H1 (cell line): ENCODE results near the gene NRDE2. TPM values are rescaled to one million over a fixed set of nuclear protein-coding genes. Genes with fewer than 3 reads are reported as not detected.

ENCODE experiments used
- CBX5 ChIP-seq: fragments of 300-800, 300-1000 bp; sonication (generic); IDR thresholded peaks from 2 replicates; pipeline ENCODE4 v1.7.1; 2016; ENCODE audit warnings: antibody characterized with exemption, low read length, low read depth
- GABPA ChIP-seq: IDR thresholded peaks from 2 replicates; pipeline ENCODE4 v1.6.1; 2011; ENCODE audit warnings: mild to moderate bottlenecking, low read length, moderate library complexity, borderline replicate concordance; ENCODE audit not compliant: insufficient read depth
- KDM1A ChIP-seq: fragments of 200-600, 300-600 bp; sonication (generic); IDR thresholded peaks from 2 replicates; pipeline ENCODE4 v1.7.1; 2016; ENCODE audit warnings: mild to moderate bottlenecking, low read length, borderline replicate concordance
- KDM4A ChIP-seq: IDR thresholded peaks from one replicate; pipeline ENCODE4 v1.7.1; 2012; ENCODE audit warnings: low read depth, mild to moderate bottlenecking, moderate library complexity, low read length, inconsistent platforms; ENCODE audit not compliant: severe bottlenecking
- POU5F1 ChIP-seq: IDR thresholded peaks from 2 replicates; pipeline ENCODE4 v1.6.1; 2011; ENCODE audit warnings: low read depth, mild to moderate bottlenecking, low read length, moderate library complexity
- RNF2 ChIP-seq: fragments of 200-900, 300-1000 bp; sonication (generic); IDR thresholded peaks from 2 replicates; pipeline ENCODE4 v1.7.1; 2016; ENCODE audit warnings: borderline replicate concordance, low read depth, mild to moderate bottlenecking, antibody characterized with exemption, low read length; ENCODE audit not compliant: poor library complexity, severe bottlenecking; ENCODE audit errors: missing control alignments
- SIX5 ChIP-seq: IDR thresholded peaks from 2 replicates; pipeline ENCODE4 v1.6.1; 2011; ENCODE audit warnings: mild to moderate bottlenecking, low read depth, low read length
- polyA plus RNA-seq, 7 experiments: library from polyadenylated mRNA; depleted of rRNA in 3 of 7; stranded (reverse) in 5 of 7; unstranded in 2 of 7; fragments of >200 nt in 5 of 7; fragments of 200-250 nt in 2 of 7; gene quantifications; 1 replicate in 5 of 7; 2 replicates in 1 of 7; 4 replicates in 1 of 7; pipeline versions ENCODE4 v1.2.1 to v1.2.3, GENCODE V29; 2011 to 2013; ENCODE audit warnings: missing spikeins in 2 of 7, mixed read lengths in 2 of 7
- total RNA-seq: library from RNA; stranded (reverse); fragmentation: NEBNext Ultra II Directional; extraction: Animal tissue kit (Norgen Biotek cat#: 25700); gene quantifications from 2 replicates; pipeline ENCODE4 v1.2.1, GENCODE V29; 2021
- TF ChIP-seq, protein P1 (sequence below): fragments of 300-600 bp; sonication (generic); IDR thresholded peaks from 2 replicates; pipeline ENCODE4 v1.7.1; 2012; ENCODE audit warnings: low read length, moderate library complexity, mild to moderate bottlenecking, inconsistent platforms; ENCODE audit not compliant: insufficient replicate concordance
- TF ChIP-seq, protein P2 (sequence below): IDR thresholded peaks from 2 replicates; pipeline ENCODE4 v1.6.1; 2012; ENCODE audit warnings: low read length, inconsistent platforms

NRDE2 gene
- total and polyA plus RNA-seq, 2 of the 8 experiments (the other 6 are each of a cell fraction or from before 2014, with no cell fraction given) = 4.9 to 12.1 TPM

- TF ChIP-seq, protein P1, sequence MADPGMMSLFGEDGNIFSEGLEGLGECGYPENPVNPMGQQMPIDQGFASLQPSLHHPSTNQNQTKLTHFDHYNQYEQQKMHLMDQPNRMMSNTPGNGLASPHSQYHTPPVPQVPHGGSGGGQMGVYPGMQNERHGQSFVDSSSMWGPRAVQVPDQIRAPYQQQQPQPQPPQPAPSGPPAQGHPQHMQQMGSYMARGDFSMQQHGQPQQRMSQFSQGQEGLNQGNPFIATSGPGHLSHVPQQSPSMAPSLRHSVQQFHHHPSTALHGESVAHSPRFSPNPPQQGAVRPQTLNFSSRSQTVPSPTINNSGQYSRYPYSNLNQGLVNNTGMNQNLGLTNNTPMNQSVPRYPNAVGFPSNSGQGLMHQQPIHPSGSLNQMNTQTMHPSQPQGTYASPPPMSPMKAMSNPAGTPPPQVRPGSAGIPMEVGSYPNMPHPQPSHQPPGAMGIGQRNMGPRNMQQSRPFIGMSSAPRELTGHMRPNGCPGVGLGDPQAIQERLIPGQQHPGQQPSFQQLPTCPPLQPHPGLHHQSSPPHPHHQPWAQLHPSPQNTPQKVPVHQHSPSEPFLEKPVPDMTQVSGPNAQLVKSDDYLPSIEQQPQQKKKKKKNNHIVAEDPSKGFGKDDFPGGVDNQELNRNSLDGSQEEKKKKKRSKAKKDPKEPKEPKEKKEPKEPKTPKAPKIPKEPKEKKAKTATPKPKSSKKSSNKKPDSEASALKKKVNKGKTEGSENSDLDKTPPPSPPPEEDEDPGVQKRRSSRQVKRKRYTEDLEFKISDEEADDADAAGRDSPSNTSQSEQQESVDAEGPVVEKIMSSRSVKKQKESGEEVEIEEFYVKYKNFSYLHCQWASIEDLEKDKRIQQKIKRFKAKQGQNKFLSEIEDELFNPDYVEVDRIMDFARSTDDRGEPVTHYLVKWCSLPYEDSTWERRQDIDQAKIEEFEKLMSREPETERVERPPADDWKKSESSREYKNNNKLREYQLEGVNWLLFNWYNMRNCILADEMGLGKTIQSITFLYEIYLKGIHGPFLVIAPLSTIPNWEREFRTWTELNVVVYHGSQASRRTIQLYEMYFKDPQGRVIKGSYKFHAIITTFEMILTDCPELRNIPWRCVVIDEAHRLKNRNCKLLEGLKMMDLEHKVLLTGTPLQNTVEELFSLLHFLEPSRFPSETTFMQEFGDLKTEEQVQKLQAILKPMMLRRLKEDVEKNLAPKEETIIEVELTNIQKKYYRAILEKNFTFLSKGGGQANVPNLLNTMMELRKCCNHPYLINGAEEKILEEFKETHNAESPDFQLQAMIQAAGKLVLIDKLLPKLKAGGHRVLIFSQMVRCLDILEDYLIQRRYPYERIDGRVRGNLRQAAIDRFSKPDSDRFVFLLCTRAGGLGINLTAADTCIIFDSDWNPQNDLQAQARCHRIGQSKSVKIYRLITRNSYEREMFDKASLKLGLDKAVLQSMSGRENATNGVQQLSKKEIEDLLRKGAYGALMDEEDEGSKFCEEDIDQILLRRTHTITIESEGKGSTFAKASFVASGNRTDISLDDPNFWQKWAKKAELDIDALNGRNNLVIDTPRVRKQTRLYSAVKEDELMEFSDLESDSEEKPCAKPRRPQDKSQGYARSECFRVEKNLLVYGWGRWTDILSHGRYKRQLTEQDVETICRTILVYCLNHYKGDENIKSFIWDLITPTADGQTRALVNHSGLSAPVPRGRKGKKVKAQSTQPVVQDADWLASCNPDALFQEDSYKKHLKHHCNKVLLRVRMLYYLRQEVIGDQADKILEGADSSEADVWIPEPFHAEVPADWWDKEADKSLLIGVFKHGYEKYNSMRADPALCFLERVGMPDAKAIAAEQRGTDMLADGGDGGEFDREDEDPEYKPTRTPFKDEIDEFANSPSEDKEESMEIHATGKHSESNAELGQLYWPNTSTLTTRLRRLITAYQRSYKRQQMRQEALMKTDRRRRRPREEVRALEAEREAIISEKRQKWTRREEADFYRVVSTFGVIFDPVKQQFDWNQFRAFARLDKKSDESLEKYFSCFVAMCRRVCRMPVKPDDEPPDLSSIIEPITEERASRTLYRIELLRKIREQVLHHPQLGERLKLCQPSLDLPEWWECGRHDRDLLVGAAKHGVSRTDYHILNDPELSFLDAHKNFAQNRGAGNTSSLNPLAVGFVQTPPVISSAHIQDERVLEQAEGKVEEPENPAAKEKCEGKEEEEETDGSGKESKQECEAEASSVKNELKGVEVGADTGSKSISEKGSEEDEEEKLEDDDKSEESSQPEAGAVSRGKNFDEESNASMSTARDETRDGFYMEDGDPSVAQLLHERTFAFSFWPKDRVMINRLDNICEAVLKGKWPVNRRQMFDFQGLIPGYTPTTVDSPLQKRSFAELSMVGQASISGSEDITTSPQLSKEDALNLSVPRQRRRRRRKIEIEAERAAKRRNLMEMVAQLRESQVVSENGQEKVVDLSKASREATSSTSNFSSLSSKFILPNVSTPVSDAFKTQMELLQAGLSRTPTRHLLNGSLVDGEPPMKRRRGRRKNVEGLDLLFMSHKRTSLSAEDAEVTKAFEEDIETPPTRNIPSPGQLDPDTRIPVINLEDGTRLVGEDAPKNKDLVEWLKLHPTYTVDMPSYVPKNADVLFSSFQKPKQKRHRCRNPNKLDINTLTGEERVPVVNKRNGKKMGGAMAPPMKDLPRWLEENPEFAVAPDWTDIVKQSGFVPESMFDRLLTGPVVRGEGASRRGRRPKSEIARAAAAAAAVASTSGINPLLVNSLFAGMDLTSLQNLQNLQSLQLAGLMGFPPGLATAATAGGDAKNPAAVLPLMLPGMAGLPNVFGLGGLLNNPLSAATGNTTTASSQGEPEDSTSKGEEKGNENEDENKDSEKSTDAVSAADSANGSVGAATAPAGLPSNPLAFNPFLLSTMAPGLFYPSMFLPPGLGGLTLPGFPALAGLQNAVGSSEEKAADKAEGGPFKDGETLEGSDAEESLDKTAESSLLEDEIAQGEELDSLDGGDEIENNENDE = no peak
- no peak for TF ChIP-seq KDM1A
- TF ChIP-seq, protein P2, sequence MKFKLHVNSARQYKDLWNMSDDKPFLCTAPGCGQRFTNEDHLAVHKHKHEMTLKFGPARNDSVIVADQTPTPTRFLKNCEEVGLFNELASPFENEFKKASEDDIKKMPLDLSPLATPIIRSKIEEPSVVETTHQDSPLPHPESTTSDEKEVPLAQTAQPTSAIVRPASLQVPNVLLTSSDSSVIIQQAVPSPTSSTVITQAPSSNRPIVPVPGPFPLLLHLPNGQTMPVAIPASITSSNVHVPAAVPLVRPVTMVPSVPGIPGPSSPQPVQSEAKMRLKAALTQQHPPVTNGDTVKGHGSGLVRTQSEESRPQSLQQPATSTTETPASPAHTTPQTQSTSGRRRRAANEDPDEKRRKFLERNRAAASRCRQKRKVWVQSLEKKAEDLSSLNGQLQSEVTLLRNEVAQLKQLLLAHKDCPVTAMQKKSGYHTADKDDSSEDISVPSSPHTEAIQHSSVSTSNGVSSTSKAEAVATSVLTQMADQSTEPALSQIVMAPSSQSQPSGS = no peak
- no peak for TF ChIP-seq RNF2
- TF ChIP-seq KDM4A = no peak
- no peak for TF ChIP-seq GABPA
- TF ChIP-seq CBX5 = no peak
- no peak for TF ChIP-seq SIX5
- no peak for TF ChIP-seq POU5F1
Observed at GRCh38 chr14:90268420-90268819, 63.3 kb downstream of the NRDE2 start (continued).
